ENCODE results near the gene CELA3B.
"Not testable (repeated sequence)": the region's sequence is repeated elsewhere in the genome, so short reads cannot be mapped to it uniquely, and the experiment has no call there.

DNA sequence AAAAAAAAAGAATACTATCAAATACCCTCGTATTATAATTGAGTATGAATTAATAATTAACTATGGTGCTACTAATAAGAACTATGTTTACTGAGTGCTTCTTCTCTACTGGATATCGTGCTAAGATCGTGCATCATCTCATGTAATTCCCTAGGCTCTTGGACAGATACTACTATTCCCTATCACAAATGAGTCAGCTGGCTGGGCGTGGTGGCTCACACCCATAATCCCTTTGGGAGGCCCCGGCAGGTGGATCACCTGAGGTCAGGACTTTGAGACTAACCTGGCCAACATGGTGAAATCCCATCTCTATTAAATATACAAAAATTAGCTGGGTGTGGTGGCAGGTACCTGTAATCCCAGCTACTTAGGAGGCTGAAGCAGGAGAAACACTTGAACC, 9.1 kb downstream of the CELA3B start:
- TF ChIP-seq, protein P1, sequence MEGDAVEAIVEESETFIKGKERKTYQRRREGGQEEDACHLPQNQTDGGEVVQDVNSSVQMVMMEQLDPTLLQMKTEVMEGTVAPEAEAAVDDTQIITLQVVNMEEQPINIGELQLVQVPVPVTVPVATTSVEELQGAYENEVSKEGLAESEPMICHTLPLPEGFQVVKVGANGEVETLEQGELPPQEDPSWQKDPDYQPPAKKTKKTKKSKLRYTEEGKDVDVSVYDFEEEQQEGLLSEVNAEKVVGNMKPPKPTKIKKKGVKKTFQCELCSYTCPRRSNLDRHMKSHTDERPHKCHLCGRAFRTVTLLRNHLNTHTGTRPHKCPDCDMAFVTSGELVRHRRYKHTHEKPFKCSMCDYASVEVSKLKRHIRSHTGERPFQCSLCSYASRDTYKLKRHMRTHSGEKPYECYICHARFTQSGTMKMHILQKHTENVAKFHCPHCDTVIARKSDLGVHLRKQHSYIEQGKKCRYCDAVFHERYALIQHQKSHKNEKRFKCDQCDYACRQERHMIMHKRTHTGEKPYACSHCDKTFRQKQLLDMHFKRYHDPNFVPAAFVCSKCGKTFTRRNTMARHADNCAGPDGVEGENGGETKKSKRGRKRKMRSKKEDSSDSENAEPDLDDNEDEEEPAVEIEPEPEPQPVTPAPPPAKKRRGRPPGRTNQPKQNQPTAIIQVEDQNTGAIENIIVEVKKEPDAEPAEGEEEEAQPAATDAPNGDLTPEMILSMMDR (IDR thresholded peaks at IDR 0.05): not testable (repeated sequence)
- TF ChIP-seq EP300 (IDR thresholded peaks at IDR 0.05): not testable (repeated sequence)
